ENCODE results near the gene MYBPH. TPM values are rescaled to one million over a fixed set of nuclear protein-coding genes. Genes with fewer than 3 reads are reported as not detected.

Gene MYBPH
- polyA plus RNA-seq, 3 donors = 0.08 to 0.34 TPM; not detected in 1

GRCh38 chr1:203126866-203127665 is 48.6 kb downstream of the MYBPH start:
- 23 to 27% (median 26%) methylated on average over 11 to 12 of the region's 12 CpGs for WGBS, 3 donors

GRCh38 chr1:203126151-203126865 is 49.3 kb downstream of the MYBPH start:
- WGBS, 3 donors = 28 to 36% (median 35%) methylated on average over 8 of the region's 8 CpGs
- H3K27ac ChIP-seq (ENCODE audit: low read depth, low read length) = no peak overlapping the region

More at GRCh38 chr1:203126866-203127665, 48.6 kb downstream of the MYBPH start:
- no peak overlapping the region for H3K27ac ChIP-seq (ENCODE audit: low read depth, low read length)

- 50 to 68% (median 61%) methylated on average over 5 of the region's 5 CpGs for WGBS, 3 donors
Measured at GRCh38 chr1:203124546-203125317, 50.9 kb downstream of the MYBPH start.

GRCh38 chr1:203124011-203124410 is 51.6 kb downstream of the MYBPH start:
- 37 to 43% (median 42%) methylated on average over 5 of the region's 5 CpGs for WGBS, 3 donors
- H3K27ac ChIP-seq (ENCODE audit: low read depth, low read length) = no peak overlapping the region

More at GRCh38 chr1:203124546-203125317, 50.9 kb downstream of the MYBPH start:
- no peak overlapping the region for H3K27ac ChIP-seq (ENCODE audit: low read depth, low read length)

- WGBS, 3 donors = 90 to 100% (median 91%) methylated on average over 2 of the region's 2 CpGs
Measured at GRCh38 chr1:203122159-203122558, 53.5 kb downstream of the MYBPH start.

GRCh38 chr1:203121186-203122015 is 54.2 kb downstream of the MYBPH start:
- no peak overlapping the region for H3K27ac ChIP-seq (ENCODE audit: low read depth, low read length)
- WGBS, 3 donors = 47 to 77% (median 55%) methylated on average over 11 of the region's 11 CpGs

More at GRCh38 chr1:203122159-203122558, 53.5 kb downstream of the MYBPH start:
- H3K27ac ChIP-seq (ENCODE audit: low read depth, low read length) = no peak overlapping the region

- WGBS, 3 donors = 66 to 77% (median 72%) methylated on average over 7 of the region's 7 CpGs
- no peak overlapping the region for H3K27ac ChIP-seq (ENCODE audit: low read depth, low read length)
Measured at GRCh38 chr1:203120325-203121153, 55.1 kb downstream of the MYBPH start.

Other genes starting within 250 kb of the MYBPH start
- 10 to 100 TPM in 2 of 3 donors, 1 to 10 TPM in 1; 9.5 to 19.3 (median 10.5) TPM for gene KLHL12, start 248.6 kb downstream of the MYBPH start, polyA plus RNA-seq
- gene ADIPOR1, start 217.5 kb downstream of the MYBPH start, polyA plus RNA-seq = 10 to 100 TPM; 49.7 to 83.5 (median 68.8) TPM
- gene CYB5R1, start 208.6 kb downstream of the MYBPH start, polyA plus RNA-seq = 10 to 100 TPM; 26.7 to 54.3 (median 37.4) TPM
- 10 to 100 TPM; 35.1 to 40.9 (median 40.8) TPM for gene TMEM183A, start 168.5 kb downstream of the MYBPH start, polyA plus RNA-seq
- under 1 TPM; 0.10 to 0.79 (median 0.12) TPM for gene PPFIA4, start 149.3 kb downstream of the MYBPH start, polyA plus RNA-seq
- under 1 TPM in 1 of 3 donors, not detected in 2; 0.05 TPM for gene MYOG, start 89.8 kb downstream of the MYBPH start, polyA plus RNA-seq
- gene ADORA1, start 48.1 kb downstream of the MYBPH start, polyA plus RNA-seq = 10 to 100 TPM in 1 of 3 donors, 1 to 10 TPM in 2; 3.8 to 10.1 (median 9.8) TPM
- gene CHI3L1, start 10.9 kb upstream of the MYBPH start, polyA plus RNA-seq = 100 to 1,000 TPM in 1 of 3 donors, 10 to 100 TPM in 1, 1 to 10 TPM in 1; 6.1 to 191 (median 12.6) TPM
- gene CHIT1, start 53.8 kb upstream of the MYBPH start, polyA plus RNA-seq = under 1 TPM; 0.07 to 0.34 (median 0.12) TPM
- 100 to 1,000 TPM; 292 to 386 (median 336) TPM for gene BTG2, start 129.7 kb upstream of the MYBPH start, polyA plus RNA-seq
- gene FMOD, start 175.3 kb upstream of the MYBPH start, polyA plus RNA-seq = 10 to 100 TPM in 2 of 3 donors, 1 to 10 TPM in 1; 7.4 to 47.6 (median 38.1) TPM